Measurements from ENCODE around the gene SBNO2.

GRCh38 chr19:1079566-1080111 lies 94.4 kb downstream of the SBNO2 start:
- TF ChIP-seq, protein P1, sequence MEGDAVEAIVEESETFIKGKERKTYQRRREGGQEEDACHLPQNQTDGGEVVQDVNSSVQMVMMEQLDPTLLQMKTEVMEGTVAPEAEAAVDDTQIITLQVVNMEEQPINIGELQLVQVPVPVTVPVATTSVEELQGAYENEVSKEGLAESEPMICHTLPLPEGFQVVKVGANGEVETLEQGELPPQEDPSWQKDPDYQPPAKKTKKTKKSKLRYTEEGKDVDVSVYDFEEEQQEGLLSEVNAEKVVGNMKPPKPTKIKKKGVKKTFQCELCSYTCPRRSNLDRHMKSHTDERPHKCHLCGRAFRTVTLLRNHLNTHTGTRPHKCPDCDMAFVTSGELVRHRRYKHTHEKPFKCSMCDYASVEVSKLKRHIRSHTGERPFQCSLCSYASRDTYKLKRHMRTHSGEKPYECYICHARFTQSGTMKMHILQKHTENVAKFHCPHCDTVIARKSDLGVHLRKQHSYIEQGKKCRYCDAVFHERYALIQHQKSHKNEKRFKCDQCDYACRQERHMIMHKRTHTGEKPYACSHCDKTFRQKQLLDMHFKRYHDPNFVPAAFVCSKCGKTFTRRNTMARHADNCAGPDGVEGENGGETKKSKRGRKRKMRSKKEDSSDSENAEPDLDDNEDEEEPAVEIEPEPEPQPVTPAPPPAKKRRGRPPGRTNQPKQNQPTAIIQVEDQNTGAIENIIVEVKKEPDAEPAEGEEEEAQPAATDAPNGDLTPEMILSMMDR (IDR thresholded peaks at IDR 0.05; ENCODE audit: low read length), result no peak
- no peak for TF ChIP-seq EZH2 (IDR thresholded peaks at IDR 0.05; ENCODE audit: borderline replicate concordance, low read length)
